ENCODE measurements around the gene FGF7.
"Not testable (repeated sequence)": the region's sequence is repeated elsewhere in the genome, so short reads cannot be mapped to it uniquely, and the experiment has no call there.

FGF7 gene

DNA sequence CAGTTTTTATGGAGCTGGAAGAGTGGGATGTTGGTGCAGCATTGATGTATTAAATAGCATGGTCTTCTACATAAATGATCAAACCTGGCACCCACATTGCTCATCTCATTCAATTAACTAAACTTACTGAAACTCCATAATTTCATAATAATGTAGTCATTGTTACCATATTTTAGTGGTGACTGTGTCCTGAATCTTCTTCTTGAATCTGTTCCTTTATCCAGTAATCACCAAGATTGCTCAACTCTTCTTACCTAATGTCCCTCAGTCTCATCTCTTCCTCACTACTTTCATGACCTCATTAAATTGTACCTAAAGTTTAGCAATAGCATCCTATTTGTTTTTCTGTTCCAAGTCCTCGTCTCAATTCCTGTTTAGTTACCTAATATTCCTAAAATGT lies 69.8 kb downstream of the FGF7 start:
- Histone ChIP-seq H3K4me3 (no peak overlapping the region), H3K27ac (no peak overlapping the region), H3K9me3 (ENCODE audit: low read depth, low read length) (no peaks in the 10 kb centered on the region), H3K9ac (ENCODE audit: insufficient read length) (no peak overlapping the region), H3K36me3 (ENCODE audit: insufficient read depth, low read length) (no peaks in the 10 kb centered on the region)
- no peak for DNase-seq (ENCODE audit: low read depth, low spot score)
- no peak for TF ChIP-seq POLR2AphosphoS5 (IDR thresholded peaks at IDR 0.05; ENCODE audit: borderline replicate concordance, low read depth, low read length)
- TF ChIP-seq EZH2 (IDR thresholded peaks at IDR 0.05) = no peak
- TF ChIP-seq FOXP2 (optimal IDR thresholded peaks at IDR 0.05; ENCODE audit: control extremely low read depth, extremely low read length, insufficient read depth) = no peak

GRCh38 chr15:49494842-49495241 lies 71.8 kb downstream of the FGF7 start:
- DNase-seq (ENCODE audit: low read depth, low spot score) = no peak
- TF ChIP-seq FOXP2 (optimal IDR thresholded peaks at IDR 0.05; ENCODE audit: control extremely low read depth, extremely low read length, insufficient read depth) = no peak
- TF ChIP-seq EZH2 (IDR thresholded peaks at IDR 0.05) = no peak
- no peak for TF ChIP-seq POLR2AphosphoS5 (IDR thresholded peaks at IDR 0.05; ENCODE audit: borderline replicate concordance, low read depth, low read length)
- Histone ChIP-seq H3K9ac (ENCODE audit: insufficient read length) (no peak overlapping the region), H3K4me3 (no peak overlapping the region), H3K9me3 (ENCODE audit: low read depth, low read length) (no peaks in the 10 kb centered on the region), H3K27ac (no peak overlapping the region), H3K36me3 (ENCODE audit: insufficient read depth, low read length) (no peaks in the 10 kb centered on the region)

- no peak for DNase-seq (ENCODE audit: low read depth, low spot score)
- Histone ChIP-seq H3K36me3 (ENCODE audit: insufficient read depth, low read length) (no peaks in the 10 kb centered on the region), H3K27ac (no peak overlapping the region), H3K9ac (ENCODE audit: insufficient read length) (no peak overlapping the region), H3K4me3 (no peak overlapping the region), H3K9me3 (ENCODE audit: low read depth, low read length) (no peaks in the 10 kb centered on the region)
- no peak for TF ChIP-seq EZH2 (IDR thresholded peaks at IDR 0.05)
- TF ChIP-seq POLR2AphosphoS5 (IDR thresholded peaks at IDR 0.05; ENCODE audit: borderline replicate concordance, low read depth, low read length) = no peak
These were observed 73.1 kb downstream of the FGF7 start for GRCh38 chr15:49495993-49496753.

DNA sequence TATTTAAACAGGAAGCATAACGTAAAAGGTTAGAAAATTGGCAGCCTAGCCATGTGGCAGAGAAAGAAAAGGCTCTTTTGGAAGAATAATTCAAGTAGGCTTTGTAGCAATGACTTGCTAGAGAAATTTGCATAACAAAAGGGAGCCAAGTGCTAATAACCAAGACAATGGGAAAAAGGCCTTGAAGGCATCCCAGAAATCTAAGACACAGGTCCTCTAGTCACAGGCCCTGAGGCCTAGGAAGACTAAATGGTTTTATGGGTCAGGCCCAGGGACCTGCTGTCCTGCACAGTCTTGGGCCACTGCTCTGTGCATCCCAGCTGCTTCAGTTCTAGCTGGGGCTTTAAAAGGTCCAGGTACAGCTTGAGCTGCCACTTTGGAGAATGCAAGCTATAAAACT lies 78.5 kb downstream of the FGF7 start:
- no peak overlapping the region for H3K9ac ChIP-seq (ENCODE audit: insufficient read length)
- H3K36me3 ChIP-seq (ENCODE audit: insufficient read depth, low read length) = no peaks in the 10 kb centered on the region
- H3K9me3 ChIP-seq (ENCODE audit: low read depth, low read length) = no peaks in the 10 kb centered on the region
- no peak overlapping the region for H3K4me3 ChIP-seq
- TF ChIP-seq EZH2 (IDR thresholded peaks at IDR 0.05) (no peak), FOXP2 (optimal IDR thresholded peaks at IDR 0.05; ENCODE audit: control extremely low read depth, extremely low read length, insufficient read depth) (no peak), POLR2AphosphoS5 (IDR thresholded peaks at IDR 0.05; ENCODE audit: borderline replicate concordance, low read depth, low read length) (no peak)
- H3K27ac ChIP-seq = no peak overlapping the region
- no peak for DNase-seq (ENCODE audit: low read depth, low spot score)

DNA sequence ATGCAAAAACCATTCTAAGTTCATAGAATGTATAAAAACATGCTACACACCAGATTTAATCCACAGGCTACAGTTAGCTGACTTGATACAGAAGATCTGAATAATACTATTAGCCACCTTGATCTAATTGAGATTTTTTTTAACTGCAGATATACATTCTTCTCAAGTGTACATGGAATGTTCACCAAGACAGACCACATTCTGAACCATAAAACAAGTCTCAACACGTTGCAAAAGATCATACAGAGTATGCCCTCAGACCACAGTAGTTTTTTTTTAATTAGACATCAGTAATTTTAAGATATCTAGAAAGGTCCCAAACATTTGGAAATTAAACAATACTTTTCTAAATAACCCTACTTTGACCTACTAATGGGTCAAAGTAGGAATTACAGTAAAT lies 83.3 kb downstream of the FGF7 start:
- TF ChIP-seq FOXP2 (optimal IDR thresholded peaks at IDR 0.05; ENCODE audit: control extremely low read depth, extremely low read length, insufficient read depth) (no peak), POLR2AphosphoS5 (IDR thresholded peaks at IDR 0.05; ENCODE audit: borderline replicate concordance, low read depth, low read length) (no peak), EZH2 (IDR thresholded peaks at IDR 0.05) (no peak)
- H3K36me3 ChIP-seq (ENCODE audit: insufficient read depth, low read length) = no peaks in the 10 kb centered on the region
- H3K27ac ChIP-seq = no peak overlapping the region
- no peaks in the 10 kb centered on the region for H3K9me3 ChIP-seq (ENCODE audit: low read depth, low read length)
- DNase-seq (ENCODE audit: low read depth, low spot score) = no peak
- no peak overlapping the region for H3K9ac ChIP-seq (ENCODE audit: insufficient read length)
- no peak overlapping the region for H3K4me3 ChIP-seq

DNA sequence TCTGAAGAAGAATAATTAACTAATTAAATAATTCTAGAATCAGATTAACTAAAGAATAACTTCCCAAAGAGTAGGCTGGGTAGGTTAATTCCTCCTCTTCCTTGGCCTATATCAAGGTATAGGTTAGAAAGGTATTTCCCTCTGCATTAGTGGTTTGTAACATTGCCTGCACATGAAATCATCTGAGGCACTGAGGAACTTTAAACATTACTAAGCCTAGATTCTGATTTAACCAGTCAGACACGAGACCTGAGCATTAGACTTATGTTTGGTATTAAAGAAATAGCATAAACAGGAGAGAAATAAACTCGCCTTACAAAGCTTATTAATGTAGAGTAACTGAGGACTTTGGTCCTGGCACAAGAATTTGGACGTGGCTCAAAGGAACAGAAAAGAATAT lies 84.2 kb downstream of the FGF7 start:
- TF ChIP-seq FOXP2 (optimal IDR thresholded peaks at IDR 0.05; ENCODE audit: control extremely low read depth, extremely low read length, insufficient read depth) (no peak), EZH2 (IDR thresholded peaks at IDR 0.05) (no peak), POLR2AphosphoS5 (IDR thresholded peaks at IDR 0.05; ENCODE audit: borderline replicate concordance, low read depth, low read length) (no peak)
- DNase-seq (ENCODE audit: low read depth, low spot score) = no peak
- Histone ChIP-seq H3K36me3 (ENCODE audit: insufficient read depth, low read length) (no peaks in the 10 kb centered on the region), H3K9ac (ENCODE audit: insufficient read length) (no peak overlapping the region), H3K27ac (no peak overlapping the region), H3K9me3 (ENCODE audit: low read depth, low read length) (no peaks in the 10 kb centered on the region), H3K4me3 (no peak overlapping the region)

GRCh38 chr15:49512739-49513138 lies 89.7 kb downstream of the FGF7 start:
- H3K27ac ChIP-seq; H3K9ac ChIP-seq (ENCODE audit: insufficient read length); H3K36me3 ChIP-seq (ENCODE audit: insufficient read depth, low read length): not testable (repeated sequence)

DNA sequence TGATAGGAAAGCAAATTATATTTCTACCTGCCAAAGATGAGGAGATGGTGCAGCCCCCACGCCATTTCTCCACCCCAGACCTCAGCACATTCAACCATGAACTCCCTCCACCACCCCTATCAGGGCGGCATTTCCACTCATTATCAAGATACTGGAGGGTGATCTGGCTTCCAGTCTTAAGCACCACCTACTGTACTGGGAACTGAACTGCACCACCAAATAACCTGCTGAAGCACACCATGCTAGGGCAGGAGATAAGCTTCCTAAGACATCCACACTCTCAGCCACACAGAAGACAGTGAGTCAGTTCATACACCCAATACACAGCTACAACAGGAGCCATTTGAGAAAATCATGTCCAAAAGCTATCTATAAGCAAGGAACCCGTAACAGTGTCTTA lies 98.8 kb downstream of the FGF7 start:
- Histone ChIP-seq H3K9me3 (ENCODE audit: low read depth, low read length) (no peaks in the 10 kb centered on the region), H3K27ac (no peak overlapping the region), H3K4me3 (no peak overlapping the region), H3K9ac (ENCODE audit: insufficient read length) (no peak overlapping the region), H3K36me3 (ENCODE audit: insufficient read depth, low read length) (no peaks in the 10 kb centered on the region)
- no peak for DNase-seq (ENCODE audit: low read depth, low spot score)
- TF ChIP-seq POLR2AphosphoS5 (IDR thresholded peaks at IDR 0.05; ENCODE audit: borderline replicate concordance, low read depth, low read length) (no peak), EZH2 (IDR thresholded peaks at IDR 0.05) (no peak), FOXP2 (optimal IDR thresholded peaks at IDR 0.05; ENCODE audit: control extremely low read depth, extremely low read length, insufficient read depth) (no peak)

More at GRCh38 chr15:49512739-49513138, 89.7 kb downstream of the FGF7 start:
- H3K9me3 ChIP-seq (ENCODE audit: low read depth, low read length); DNase-seq (ENCODE audit: low read depth, low spot score); H3K4me3 ChIP-seq: not testable (repeated sequence)

- Histone ChIP-seq H3K9ac (ENCODE audit: insufficient read length) (no peak overlapping the region), H3K36me3 (ENCODE audit: insufficient read depth, low read length) (no peaks in the 10 kb centered on the region), H3K4me3 (no peak overlapping the region), H3K9me3 (ENCODE audit: low read depth, low read length) (no peaks in the 10 kb centered on the region), H3K27ac (no peak overlapping the region)
- no peak for DNase-seq (ENCODE audit: low read depth, low spot score)
- TF ChIP-seq FOXP2 (optimal IDR thresholded peaks at IDR 0.05; ENCODE audit: control extremely low read depth, extremely low read length, insufficient read depth) (no peak), EZH2 (IDR thresholded peaks at IDR 0.05) (no peak), POLR2AphosphoS5 (IDR thresholded peaks at IDR 0.05; ENCODE audit: borderline replicate concordance, low read depth, low read length) (no peak)
These were observed 105.2 kb downstream of the FGF7 start for GRCh38 chr15:49528289-49528688.
